Measurements from ENCODE around the gene NIPAL4.

NIPAL4 gene

DNA sequence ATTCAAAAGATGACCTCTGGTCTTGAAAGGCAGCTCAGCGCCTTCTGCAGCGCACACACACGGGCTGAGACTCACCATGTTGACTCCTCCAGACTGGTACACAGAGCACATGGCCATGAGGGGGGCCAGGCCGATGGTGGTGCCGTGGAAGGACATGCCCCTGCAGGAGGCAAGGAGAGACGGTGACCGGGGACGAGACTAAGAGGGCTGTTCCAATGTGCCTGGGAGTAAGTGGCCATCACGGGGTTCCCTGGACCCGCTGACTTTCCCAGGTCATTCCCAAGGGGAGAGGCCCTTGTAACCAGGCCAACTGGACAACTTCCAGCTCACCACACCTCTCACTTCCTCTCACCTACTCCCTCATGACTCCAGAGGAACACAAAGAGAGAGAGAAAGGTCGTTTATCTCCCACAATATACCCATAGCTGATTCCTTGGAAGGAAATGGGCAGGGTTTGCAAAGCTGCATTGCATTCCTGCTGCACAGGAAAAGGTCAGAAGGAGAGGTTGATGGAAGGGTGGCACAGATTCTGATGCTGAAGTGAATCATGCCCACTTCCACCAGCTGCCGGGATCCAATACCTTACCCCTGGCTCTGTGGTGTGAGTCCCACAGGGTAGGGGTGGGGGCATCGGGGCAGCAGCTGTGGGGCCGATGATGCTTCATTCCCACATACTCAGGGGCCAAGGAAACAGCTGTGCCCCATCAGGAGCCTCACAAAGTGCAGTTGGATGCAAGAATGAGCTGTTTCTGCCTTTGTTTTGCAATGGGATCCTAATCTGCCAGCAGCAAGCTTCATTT lies 47.2 kb downstream of the NIPAL4 start:
- TF ChIP-seq, protein P1, sequence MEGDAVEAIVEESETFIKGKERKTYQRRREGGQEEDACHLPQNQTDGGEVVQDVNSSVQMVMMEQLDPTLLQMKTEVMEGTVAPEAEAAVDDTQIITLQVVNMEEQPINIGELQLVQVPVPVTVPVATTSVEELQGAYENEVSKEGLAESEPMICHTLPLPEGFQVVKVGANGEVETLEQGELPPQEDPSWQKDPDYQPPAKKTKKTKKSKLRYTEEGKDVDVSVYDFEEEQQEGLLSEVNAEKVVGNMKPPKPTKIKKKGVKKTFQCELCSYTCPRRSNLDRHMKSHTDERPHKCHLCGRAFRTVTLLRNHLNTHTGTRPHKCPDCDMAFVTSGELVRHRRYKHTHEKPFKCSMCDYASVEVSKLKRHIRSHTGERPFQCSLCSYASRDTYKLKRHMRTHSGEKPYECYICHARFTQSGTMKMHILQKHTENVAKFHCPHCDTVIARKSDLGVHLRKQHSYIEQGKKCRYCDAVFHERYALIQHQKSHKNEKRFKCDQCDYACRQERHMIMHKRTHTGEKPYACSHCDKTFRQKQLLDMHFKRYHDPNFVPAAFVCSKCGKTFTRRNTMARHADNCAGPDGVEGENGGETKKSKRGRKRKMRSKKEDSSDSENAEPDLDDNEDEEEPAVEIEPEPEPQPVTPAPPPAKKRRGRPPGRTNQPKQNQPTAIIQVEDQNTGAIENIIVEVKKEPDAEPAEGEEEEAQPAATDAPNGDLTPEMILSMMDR (IDR thresholded peaks at IDR 0.05; ENCODE audit: low read depth, low read length), result no peak
- H3K27me3 ChIP-seq, result 0 out of 2 replicates have a peak, but pooled peaks cover 4% of the 10 kb centered on the region
- H3K9me3 ChIP-seq, result no peaks in the 10 kb centered on the region
- no peak for DNase-seq
- H3K4me1 ChIP-seq, result no peaks in the 10 kb centered on the region
- no peaks in the 10 kb centered on the region for H3K36me3 ChIP-seq
- H3K4me3 ChIP-seq (ENCODE audit: low read depth, low read length), result no peak overlapping the region

DNA sequence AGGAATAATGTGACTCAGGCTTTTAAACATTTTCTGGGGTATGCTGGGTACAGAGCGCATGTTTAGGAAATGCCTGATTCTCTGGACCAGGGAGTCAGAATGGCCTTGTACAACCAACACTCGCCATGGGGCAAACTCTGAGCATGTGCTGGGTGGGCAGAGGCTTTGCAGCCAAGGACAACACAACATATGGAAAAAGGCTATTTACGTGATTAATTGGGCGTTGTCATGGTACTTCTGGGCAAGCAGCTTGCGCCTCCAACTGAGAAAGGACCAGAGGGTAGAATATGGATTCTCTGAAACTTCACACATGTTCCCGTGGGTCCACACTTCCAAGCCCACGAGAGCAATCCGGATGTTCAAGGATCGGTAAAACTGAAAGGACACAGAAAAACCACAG lies 49.1 kb downstream of the NIPAL4 start:
- Histone ChIP-seq H3K27me3 (0 out of 2 replicates have a peak, but pooled peaks cover 4% of the 10 kb centered on the region), H3K36me3 (no peaks in the 10 kb centered on the region), H3K9me3 (no peaks in the 10 kb centered on the region), H3K4me1 (no peaks in the 10 kb centered on the region), H3K4me3 (ENCODE audit: low read depth, low read length) (no peak overlapping the region)
- TF ChIP-seq, protein P1 (IDR thresholded peaks at IDR 0.05; ENCODE audit: low read depth, low read length), result no peak
- DNase-seq, result no peak

DNA sequence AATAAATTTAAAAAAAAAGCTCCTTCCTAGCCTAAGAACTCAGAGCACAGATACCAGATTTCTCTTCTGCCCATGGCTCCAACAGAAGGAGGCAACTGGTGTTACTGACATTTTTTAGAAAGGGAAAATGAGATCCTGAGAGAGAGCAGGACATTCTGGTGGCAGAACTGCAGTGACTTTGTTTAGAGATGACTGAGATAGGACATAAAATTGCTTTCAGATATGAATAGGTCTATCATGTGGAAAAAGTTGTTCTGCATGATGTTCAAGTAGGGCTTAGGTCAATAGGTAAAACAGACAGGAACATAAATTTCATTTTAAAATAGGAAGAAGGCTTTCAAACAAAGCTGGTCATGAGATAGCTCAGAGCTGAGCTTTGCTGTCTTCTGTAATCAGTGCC lies 49.6 kb downstream of the NIPAL4 start:
- TF ChIP-seq, protein P1 (IDR thresholded peaks at IDR 0.05; ENCODE audit: low read depth, low read length), result no peak
- no peak overlapping the region for H3K4me3 ChIP-seq (ENCODE audit: low read depth, low read length)
- H3K36me3 ChIP-seq, result no peaks in the 10 kb centered on the region
- H3K27me3 ChIP-seq, result 0 out of 2 replicates have a peak, but pooled peaks cover 4% of the 10 kb centered on the region
- H3K9me3 ChIP-seq, result no peaks in the 10 kb centered on the region
- no peaks in the 10 kb centered on the region for H3K4me1 ChIP-seq
- DNase-seq, result no peak

DNA sequence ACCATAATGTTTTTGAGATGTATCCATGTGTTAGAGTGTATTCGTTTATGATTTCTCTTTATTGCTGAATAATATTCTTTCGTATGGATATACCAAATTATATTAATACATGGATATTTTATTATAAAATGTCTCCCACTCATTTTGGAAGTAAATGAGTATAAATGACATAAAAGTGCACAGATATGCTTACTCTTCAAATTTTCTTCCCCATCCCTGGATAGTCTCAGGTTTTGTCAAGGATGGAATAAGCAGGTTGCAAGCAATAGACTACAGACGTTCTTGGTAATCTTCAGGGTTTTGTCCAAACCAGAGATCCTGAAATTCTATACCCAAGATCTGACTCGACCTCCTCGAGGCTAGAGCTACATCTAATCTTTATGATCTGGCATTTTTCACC lies 50.7 kb downstream of the NIPAL4 start:
- no peak for DNase-seq
- Histone ChIP-seq H3K4me3 (ENCODE audit: low read depth, low read length) (no peak overlapping the region), H3K9me3 (no peaks in the 10 kb centered on the region), H3K4me1 (no peaks in the 10 kb centered on the region), H3K36me3 (no peaks in the 10 kb centered on the region), H3K27me3 (0 out of 2 replicates have a peak, but pooled peaks cover 4% of the 10 kb centered on the region)
- TF ChIP-seq, protein P1 (IDR thresholded peaks at IDR 0.05; ENCODE audit: low read depth, low read length), result no peak

DNA sequence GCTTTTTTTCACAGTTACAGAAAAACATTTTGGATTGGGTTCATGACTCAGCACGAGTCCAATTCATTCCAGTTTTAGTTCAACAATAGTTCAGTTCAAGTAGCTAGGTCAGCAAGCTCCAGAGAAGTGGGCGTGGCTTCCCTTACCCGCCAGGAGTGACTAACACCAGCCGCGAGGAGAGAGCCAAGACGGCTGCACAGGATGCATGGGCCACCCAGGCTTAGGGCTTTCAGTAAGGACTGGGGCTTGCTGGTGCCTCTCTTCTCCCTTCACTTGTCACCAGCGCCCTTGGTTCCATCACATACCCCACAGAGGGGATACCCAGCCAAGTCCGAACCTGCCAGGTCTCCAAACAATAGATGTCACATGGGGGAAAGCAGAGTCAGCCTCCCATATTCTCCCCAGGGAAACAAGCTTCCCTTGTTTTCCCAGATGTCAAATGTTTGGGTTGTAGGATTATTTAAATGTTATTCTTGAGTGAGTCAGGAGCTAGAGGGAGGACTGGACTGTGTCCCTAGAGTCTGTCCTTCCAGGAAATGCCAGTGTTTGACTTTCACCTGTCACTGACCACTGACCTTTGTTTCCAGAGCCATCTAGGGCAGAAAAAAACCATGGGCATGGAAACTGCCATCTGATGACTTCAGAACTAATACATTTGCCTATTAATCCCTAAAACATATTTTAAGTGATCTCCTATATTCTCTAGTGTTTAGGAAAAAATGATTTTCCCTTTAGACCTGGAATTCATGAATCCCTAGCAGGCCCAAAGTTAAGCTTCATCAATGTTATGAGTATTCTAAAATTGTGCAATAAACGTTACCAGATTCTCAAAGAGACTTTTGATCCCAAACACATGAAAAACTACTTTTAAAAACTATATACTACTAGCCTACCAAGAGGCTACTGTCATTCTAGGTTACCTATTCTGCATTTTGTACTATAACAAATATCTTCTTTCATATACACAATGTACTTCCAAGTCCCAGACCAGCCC lies 51.9 kb downstream of the NIPAL4 start:
- no peak overlapping the region for H3K4me3 ChIP-seq (ENCODE audit: low read depth, low read length)
- DNase-seq, result peak; percentile 52
- no peaks in the 10 kb centered on the region for H3K4me1 ChIP-seq
- TF ChIP-seq, protein P1 (IDR thresholded peaks at IDR 0.05; ENCODE audit: low read depth, low read length), result no peak
- no peaks in the 10 kb centered on the region for H3K9me3 ChIP-seq
- H3K27me3 ChIP-seq, result no peaks in the 10 kb centered on the region
- no peaks in the 10 kb centered on the region for H3K36me3 ChIP-seq
